Measurements from ENCODE around the gene RORB. TPM values are rescaled to one million over a fixed set of nuclear protein-coding genes. Genes with fewer than 3 reads are reported as not detected.

RORB gene
- polyA plus RNA-seq, 3 donors, result not detected

- H3K9me3 ChIP-seq (replicated peaks in 1 of 2; ENCODE audit: control insufficient read depth in 1 of 2, insufficient read depth in 1 of 2, low read length in 2 of 2), result no peaks in the 10 kb centered on the region
- H3K4me3 ChIP-seq (replicated peaks in 1 of 3; ENCODE audit: low read depth in 2 of 3, low read length in 3 of 3), result no peak overlapping the region
- H3K27ac ChIP-seq (ENCODE audit: low read depth in 1 of 2, low read length in 2 of 2), result no peak overlapping the region
- no peaks in the 10 kb centered on the region for H3K79me2 ChIP-seq (ENCODE audit: insufficient read depth, low read length)
- DNase-seq, result no peak
- no peak overlapping the region for H2AFZ ChIP-seq (ENCODE audit: insufficient read depth, low read depth, low read length, poor library complexity, severe bottlenecking)
- H3K27ac Mint-ChIP-seq, result no peak overlapping the region
- H3K9ac ChIP-seq (ENCODE audit: insufficient read depth, low read length, poor library complexity, severe bottlenecking), result no peak overlapping the region
- H3K4me3 Mint-ChIP-seq, result no peak overlapping the region
- WGBS (ENCODE audit: insufficient coverage), result 95% methylated on average over 3 of the region's 4 CpGs
- no peaks in the 10 kb centered on the region for H3K4me1 ChIP-seq (ENCODE audit: control insufficient read depth in 1 of 2, insufficient read depth in 2 of 2, low read length in 2 of 2)
- TF ChIP-seq CTCF (IDR thresholded peaks at IDR 0.05), result no peak
- peaks cover 0 to 3% of the 10 kb centered on the region in 2 donors for H3K27me3 ChIP-seq (ENCODE audit: control insufficient read depth in 2 of 2, insufficient read depth in 2 of 2, low read length in 2 of 2)
- no peak overlapping the region for H3K4me2 ChIP-seq (replicated peaks; ENCODE audit: extremely low read depth, low read length, poor library complexity, severe bottlenecking)
- H3K36me3 Mint-ChIP-seq, result no peaks in the 10 kb centered on the region
- H4K20me1 ChIP-seq (ENCODE audit: insufficient read depth, low read length), result no peaks in the 10 kb centered on the region
- H3K4me1 Mint-ChIP-seq, result no peaks in the 10 kb centered on the region
- H3K27me3 Mint-ChIP-seq (ENCODE audit: low read depth in 3 of 3), result peaks cover 0 to 2% (median 2%) of the 10 kb centered on the region in 3 donors
- H3K9me3 Mint-ChIP-seq, result no peaks in the 10 kb centered on the region
- intact Hi-C loops (cut with micrococcal nuclease), result no loop called here
- H3K36me3 ChIP-seq (replicated peaks in 1 of 2; ENCODE audit: control insufficient read depth in 1 of 2, insufficient read depth in 2 of 2, low read length in 2 of 2), result no peaks in the 10 kb centered on the region
Observed at GRCh38 chr9:74517188-74517587, 20.1 kb downstream of the RORB start.

- TF ChIP-seq CTCF (IDR thresholded peaks at IDR 0.05), result no peak
- no peak overlapping the region for H3K27ac ChIP-seq (ENCODE audit: low read depth in 1 of 2, low read length in 2 of 2)
- no peaks in the 10 kb centered on the region for H3K27me3 ChIP-seq (ENCODE audit: control insufficient read depth in 2 of 2, insufficient read depth in 2 of 2, low read length in 2 of 2)
- no peaks in the 10 kb centered on the region for H3K4me1 ChIP-seq (ENCODE audit: control insufficient read depth in 1 of 2, insufficient read depth in 2 of 2, low read length in 2 of 2)
- H3K4me2 ChIP-seq (replicated peaks; ENCODE audit: extremely low read depth, low read length, poor library complexity, severe bottlenecking), result no peak overlapping the region
- WGBS (ENCODE audit: insufficient coverage), result 100% methylated on average over 1 of the region's 9 CpGs
- no peaks in the 10 kb centered on the region for H3K79me2 ChIP-seq (ENCODE audit: insufficient read depth, low read length)
- peaks cover 0 to 5% (median 2%) of the 10 kb centered on the region in 3 donors for H3K27me3 Mint-ChIP-seq (ENCODE audit: low read depth in 3 of 3)
- H3K4me1 Mint-ChIP-seq, result no peaks in the 10 kb centered on the region
- H3K9me3 ChIP-seq (replicated peaks in 1 of 2; ENCODE audit: control insufficient read depth in 1 of 2, insufficient read depth in 1 of 2, low read length in 2 of 2), result no peaks in the 10 kb centered on the region
- DNase-seq, result no peak
- no peak overlapping the region for H3K27ac Mint-ChIP-seq
- no peak overlapping the region for H3K4me3 Mint-ChIP-seq
- no peak overlapping the region for H2AFZ ChIP-seq (ENCODE audit: insufficient read depth, low read depth, low read length, poor library complexity, severe bottlenecking)
- H3K9me3 Mint-ChIP-seq, result no peaks in the 10 kb centered on the region
- no peaks in the 10 kb centered on the region for H3K36me3 Mint-ChIP-seq
- H4K20me1 ChIP-seq (ENCODE audit: insufficient read depth, low read length), result no peaks in the 10 kb centered on the region
- no peaks in the 10 kb centered on the region for H3K36me3 ChIP-seq (replicated peaks in 1 of 2; ENCODE audit: control insufficient read depth in 1 of 2, insufficient read depth in 2 of 2, low read length in 2 of 2)
- intact Hi-C loops (cut with micrococcal nuclease), result no loop called here
- no peak overlapping the region for H3K9ac ChIP-seq (ENCODE audit: insufficient read depth, low read length, poor library complexity, severe bottlenecking)
- no peak overlapping the region for H3K4me3 ChIP-seq (replicated peaks in 1 of 3; ENCODE audit: low read depth in 2 of 3, low read length in 3 of 3)
Observed at GRCh38 chr9:74519419-74519818, 22.3 kb downstream of the RORB start.
